Chondrocyte (in vitro differentiated cells): Measurements from ENCODE around the gene SGO1. TPM values are rescaled to one million over a fixed set of nuclear protein-coding genes. Genes with fewer than 3 reads are reported as not detected.

Source experiments
- DNase-seq: peaks from one replicate; pipeline ENCODE4 v3.0.0; 2021; ENCODE audit warnings: mixed read lengths, low spot score
- H3K27ac Mint-ChIP-seq: one replicate; pipeline ENCODE4 v1.8.0; 2021; ENCODE audit warnings: mild to moderate bottlenecking, moderate library complexity, mixed read lengths; ENCODE audit not compliant: unreplicated experiment
- H3K27me3 Mint-ChIP-seq: 2 replicates; pipeline ENCODE4 v1.8.0; 2021; ENCODE audit warnings: low read depth, mixed read lengths
- H3K36me3 Mint-ChIP-seq: 2 replicates; pipeline ENCODE4 v1.8.0; 2021; ENCODE audit warnings: low read depth, mixed read lengths
- H3K4me1 Mint-ChIP-seq: 2 replicates; pipeline ENCODE4 v1.8.0; 2021; ENCODE audit warnings: low read depth, mild to moderate bottlenecking, mixed read lengths
- H3K4me3 Mint-ChIP-seq: one replicate; pipeline ENCODE4 v1.8.0; 2021; ENCODE audit warnings: mild to moderate bottlenecking, moderate library complexity, mixed read lengths; ENCODE audit not compliant: unreplicated experiment
- H3K9me3 Mint-ChIP-seq: 2 replicates; pipeline ENCODE4 v1.8.0; 2021; ENCODE audit warnings: low read depth, mixed read lengths
- total RNA-seq: library from RNA; stranded (reverse); gene quantifications from 3 replicates; pipeline ENCODE4 v1.2.1, GENCODE V29; 2021
- TF ChIP-seq, protein P1 (sequence below): fragments of 200-600 bp; sonication (generic); IDR thresholded peaks from 2 replicates; pipeline ENCODE4 v1.5.0; 2021; ENCODE audit warnings: antibody characterized with exemption, mild to moderate bottlenecking, moderate library complexity

The SGO1 gene
- total RNA-seq, 1 donor from 2014 or later: 3.4 TPM

DNA sequence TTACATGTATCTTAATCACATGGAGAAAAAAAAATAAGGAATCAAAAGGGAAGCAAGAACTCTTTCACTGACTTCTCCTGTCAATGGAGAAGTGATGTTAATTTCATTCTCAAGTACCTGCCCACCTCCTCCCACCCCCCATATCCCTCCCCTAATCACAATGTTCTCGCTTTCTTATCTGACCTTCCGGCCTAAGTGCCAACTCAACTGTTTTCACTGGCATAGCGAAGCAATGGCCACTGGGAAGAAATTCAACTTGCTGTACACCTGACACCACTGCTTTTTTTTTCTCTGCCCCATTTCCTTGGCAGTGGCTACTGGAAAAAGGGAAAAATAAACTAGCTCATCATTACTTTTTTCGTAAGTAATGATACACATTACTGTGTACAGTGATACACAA, 3.8 kb downstream of the SGO1 start:
- no peak for DNase-seq
- Mint-ChIP-seq H3K4me3 (no peak overlapping the region), H3K36me3 (peaks cover 2% of the 10 kb centered on the region), H3K4me1 (peaks cover 2% of the 10 kb centered on the region), H3K9me3 (no peaks in the 10 kb centered on the region), H3K27me3 (no peaks in the 10 kb centered on the region), H3K27ac (no peak overlapping the region)
- TF ChIP-seq, protein P1, sequence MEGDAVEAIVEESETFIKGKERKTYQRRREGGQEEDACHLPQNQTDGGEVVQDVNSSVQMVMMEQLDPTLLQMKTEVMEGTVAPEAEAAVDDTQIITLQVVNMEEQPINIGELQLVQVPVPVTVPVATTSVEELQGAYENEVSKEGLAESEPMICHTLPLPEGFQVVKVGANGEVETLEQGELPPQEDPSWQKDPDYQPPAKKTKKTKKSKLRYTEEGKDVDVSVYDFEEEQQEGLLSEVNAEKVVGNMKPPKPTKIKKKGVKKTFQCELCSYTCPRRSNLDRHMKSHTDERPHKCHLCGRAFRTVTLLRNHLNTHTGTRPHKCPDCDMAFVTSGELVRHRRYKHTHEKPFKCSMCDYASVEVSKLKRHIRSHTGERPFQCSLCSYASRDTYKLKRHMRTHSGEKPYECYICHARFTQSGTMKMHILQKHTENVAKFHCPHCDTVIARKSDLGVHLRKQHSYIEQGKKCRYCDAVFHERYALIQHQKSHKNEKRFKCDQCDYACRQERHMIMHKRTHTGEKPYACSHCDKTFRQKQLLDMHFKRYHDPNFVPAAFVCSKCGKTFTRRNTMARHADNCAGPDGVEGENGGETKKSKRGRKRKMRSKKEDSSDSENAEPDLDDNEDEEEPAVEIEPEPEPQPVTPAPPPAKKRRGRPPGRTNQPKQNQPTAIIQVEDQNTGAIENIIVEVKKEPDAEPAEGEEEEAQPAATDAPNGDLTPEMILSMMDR: no peak

GRCh38 chr3:20181276-20181675, 4.7 kb downstream of the SGO1 start:
- TF ChIP-seq, protein P1: no peak
- no peaks in the 10 kb centered on the region for H3K9me3 Mint-ChIP-seq
- DNase-seq: no peak
- H3K36me3 Mint-ChIP-seq: peaks cover 2% of the 10 kb centered on the region
- no peak overlapping the region for H3K27ac Mint-ChIP-seq
- H3K4me3 Mint-ChIP-seq: no peak overlapping the region
- H3K4me1 Mint-ChIP-seq: peaks cover 2% of the 10 kb centered on the region
- H3K27me3 Mint-ChIP-seq: no peaks in the 10 kb centered on the region

DNA sequence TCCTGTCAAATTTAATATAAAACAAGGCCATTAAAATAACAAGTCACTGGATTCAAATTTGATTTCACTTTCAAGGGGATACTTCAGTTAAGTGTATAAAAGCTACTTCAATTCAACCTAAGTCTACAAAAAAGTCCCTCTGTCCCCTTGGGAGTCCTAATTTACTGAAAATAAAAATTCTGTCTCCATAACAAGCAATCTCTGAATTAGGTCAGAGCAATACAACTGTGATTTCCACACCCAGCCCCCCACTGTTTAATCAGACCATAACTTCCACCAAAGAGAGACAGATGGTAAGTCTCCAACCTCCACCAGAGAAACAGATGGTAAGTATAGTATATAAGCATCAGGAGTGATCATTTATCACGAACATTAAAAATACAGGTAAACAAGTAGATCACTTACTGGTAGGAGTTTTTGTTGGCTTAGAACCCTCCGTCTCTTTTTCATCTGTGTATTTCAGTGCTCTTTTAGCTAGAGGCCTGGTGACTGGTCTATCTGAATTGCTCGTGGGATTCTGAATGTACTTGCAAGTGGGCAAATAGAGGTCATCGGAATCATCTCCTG, 12.1 kb downstream of the SGO1 start:
- H3K27ac Mint-ChIP-seq: no peak overlapping the region
- H3K9me3 Mint-ChIP-seq: no peaks in the 10 kb centered on the region
- H3K4me1 Mint-ChIP-seq: no peaks in the 10 kb centered on the region
- peaks cover 4% of the 10 kb centered on the region for H3K36me3 Mint-ChIP-seq
- TF ChIP-seq, protein P1: no peak
- no peaks in the 10 kb centered on the region for H3K27me3 Mint-ChIP-seq
- H3K4me3 Mint-ChIP-seq: no peak overlapping the region
- no peak for DNase-seq

DNA sequence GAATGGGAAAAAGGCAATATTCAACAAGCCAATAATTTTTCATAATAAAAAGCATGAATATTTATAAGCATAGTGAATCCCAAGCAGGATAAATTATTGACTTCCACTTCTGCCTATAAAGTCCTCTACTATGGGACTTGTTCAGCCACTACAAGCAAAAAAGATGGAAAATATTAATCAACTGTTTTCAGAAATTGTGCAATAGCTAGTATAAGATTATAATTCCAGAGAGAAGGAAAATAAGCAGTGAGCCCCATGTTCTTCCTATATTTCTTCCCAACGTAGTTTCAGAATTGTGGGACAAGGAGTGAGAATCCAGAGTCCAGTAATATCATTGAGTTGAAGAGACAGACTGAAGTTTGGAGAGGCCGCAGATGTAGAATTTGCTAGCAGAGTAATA, 24.3 kb downstream of the SGO1 start:
- no peaks in the 10 kb centered on the region for H3K4me1 Mint-ChIP-seq
- H3K9me3 Mint-ChIP-seq: no peaks in the 10 kb centered on the region
- H3K36me3 Mint-ChIP-seq: peaks cover 4% of the 10 kb centered on the region
- H3K27ac Mint-ChIP-seq: no peak overlapping the region
- H3K4me3 Mint-ChIP-seq: no peak overlapping the region
- H3K27me3 Mint-ChIP-seq: no peaks in the 10 kb centered on the region
- no peak for DNase-seq
- TF ChIP-seq, protein P1: no peak

DNA sequence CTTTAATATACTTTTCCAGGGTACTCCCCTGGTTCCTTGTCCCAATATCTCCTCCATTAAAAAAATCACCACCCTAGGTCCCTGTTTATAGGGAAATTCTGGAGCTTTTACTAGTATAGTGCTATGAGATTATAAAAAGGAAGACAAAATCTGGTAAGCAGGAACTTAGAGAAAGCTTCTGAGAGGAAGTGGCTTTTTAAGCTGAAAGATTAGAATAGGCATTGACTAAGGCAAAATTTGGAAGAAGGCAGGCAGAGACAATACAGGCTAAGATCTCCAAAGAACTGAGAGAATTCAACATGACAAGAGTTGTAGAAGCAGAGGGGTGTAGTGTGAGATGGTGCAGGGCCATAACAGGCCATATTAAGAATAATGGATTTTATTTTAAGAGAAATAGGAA, 25.8 kb downstream of the SGO1 start:
- TF ChIP-seq, protein P1: no peak
- Mint-ChIP-seq H3K27me3 (no peaks in the 10 kb centered on the region), H3K36me3 (peaks cover 2% of the 10 kb centered on the region), H3K4me3 (no peak overlapping the region), H3K9me3 (no peaks in the 10 kb centered on the region), H3K4me1 (no peaks in the 10 kb centered on the region), H3K27ac (no peak overlapping the region)
- DNase-seq: no peak
